HepG2 (cell line): Measurements from ENCODE around the gene THSD4. TPM values are rescaled to one million over a fixed set of nuclear protein-coding genes. Genes with fewer than 3 reads are reported as not detected.

Experiments
- ATAC-seq: fragments of 200-7000 bp; cut with Tn5 transposase; 3 replicates; pipeline ENCODE4 v1.9.1; 2020; ENCODE audit warnings: mild to moderate bottlenecking, moderate library complexity
- BruUV-seq: library from RNA; stranded (reverse); fragments of 400-500 nt; replicated peaks from 2 replicates; lab custom pipeline; 2021; lab: Mats Ljungman, UMichigan
- CTCF ChIA-PET: fragments of 300-600 bp; formaldehyde crosslinking; extraction: SDS; loops from one replicate; lab custom pipeline; 2021; ENCODE audit warnings: low total read pairs, inconsistent platforms, low intra/inter-chr PET ratio; lab: Yijun Ruan, JAX
- POLR2A ChIA-PET: fragments of 350-600 bp; sonication (Branson Sonifier 250); formaldehyde crosslinking; loops from one replicate; lab custom pipeline; 2020; ENCODE audit warnings: antibody characterized with exemption, inconsistent platforms; lab: Yijun Ruan, JAX
- DNase-seq: peaks from one replicate; pipeline ENCODE4 v3.0.0-alpha.2; 2015; ENCODE audit warnings: low spot score
- FAIRE-seq: peaks from 3 replicates; lab custom pipeline; 2011; peaks lifted over from hg19 to GRCh38; lab: Jason Lieb, UNC
- H2AFZ ChIP-seq: one replicate; pipeline ENCODE4 v1.6.1; 2011; ENCODE audit warnings: low read length, inconsistent platforms
- H3K27ac ChIP-seq: fragments of 300-600 bp; 3 replicates; pipeline ENCODE4 v1.8.0; 2011; ENCODE audit warnings: mixed run types, mild to moderate bottlenecking, mixed read lengths, low read length, inconsistent platforms; ENCODE audit not compliant: insufficient read depth; ENCODE audit errors: extremely low read length
- H3K27me3 ChIP-seq, 2 experiments: fragments of 200-600 bp in 1 of 2; 2 replicates in 1 of 2; 3 replicates in 1 of 2; pipeline versions ENCODE4 v1.6.0 to v1.8.0; 2011; ENCODE audit warnings: low read length in 2 of 2, mild to moderate bottlenecking in 2 of 2, moderate library complexity in 2 of 2, inconsistent platforms in 1 of 2; ENCODE audit not compliant: insufficient read depth in 2 of 2, control insufficient read depth in 1 of 2
- H3K36me3 ChIP-seq, 2 experiments: fragments of 200-600 bp in 1 of 2; replicated peaks in 1 of 2; 2 replicates in 1 of 2; 3 replicates in 1 of 2; pipeline versions ENCODE4 v1.5.1 to v1.8.0; 2011; ENCODE audit warnings: low read length in 2 of 2, inconsistent platforms in 1 of 2; ENCODE audit not compliant: insufficient read depth in 2 of 2, control insufficient read depth in 1 of 2
- H3K4me1 ChIP-seq: 2 replicates; pipeline ENCODE4 v1.5.1; 2012; ENCODE audit warnings: low read length, inconsistent platforms; ENCODE audit not compliant: insufficient read depth
- H3K4me2 ChIP-seq: 2 replicates; pipeline ENCODE4 v1.6.0; 2011; ENCODE audit warnings: low read depth, low read length, inconsistent platforms
- H3K4me3 ChIP-seq, 3 experiments: fragments of 200-600 bp in 1 of 3; sonication (generic), shearing (Covaris generic) in 1 of 3; replicated peaks in 1 of 3; 2 replicates each; pipeline ENCODE4 v1.5.1; 2011 to 2016; ENCODE audit warnings: low read length in 3 of 3, inconsistent platforms in 2 of 3, low read depth in 2 of 3, mild to moderate bottlenecking in 2 of 3, control low read depth in 1 of 3, mixed read lengths in 1 of 3; ENCODE audit not compliant: insufficient read depth in 1 of 3
- H3K79me2 ChIP-seq: one replicate; pipeline ENCODE4 v1.6.1; 2011; ENCODE audit warnings: low read length, inconsistent platforms; ENCODE audit not compliant: insufficient read depth
- H3K9ac ChIP-seq: 2 replicates; pipeline ENCODE4 v1.6.0; 2011; ENCODE audit warnings: mild to moderate bottlenecking, low read depth, low read length, inconsistent platforms; ENCODE audit not compliant: insufficient read depth
- H3K9me3 ChIP-seq: 2 replicates; pipeline ENCODE4 v1.5.1; 2012; ENCODE audit warnings: mild to moderate bottlenecking, low read length
- H4K20me1 ChIP-seq: 2 replicates; pipeline ENCODE4 v1.6.0; 2011; ENCODE audit warnings: inconsistent platforms, mild to moderate bottlenecking, low read length, moderate library complexity; ENCODE audit not compliant: insufficient read depth
- ATF1 ChIP-seq: IDR thresholded peaks from 2 replicates; pipeline ENCODE4 v1.6.1; 2016; ENCODE audit warnings: mild to moderate bottlenecking, control low read depth
- ELF1 ChIP-seq: sonication (generic); formaldehyde crosslinking; IDR thresholded peaks from 2 replicates; pipeline ENCODE4 v1.4.0; 2020; ENCODE audit warnings: missing genetic modification reagents
- ELK4 ChIP-seq: sonication (generic); formaldehyde crosslinking; IDR thresholded peaks from 2 replicates; pipeline ENCODE4 v1.9.0; 2021; ENCODE audit warnings: missing genetic modification reagents, borderline replicate concordance
- HIVEP1 ChIP-seq: sonication (generic); formaldehyde crosslinking; IDR thresholded peaks from 2 replicates; pipeline ENCODE4 v1.4.0; 2020; ENCODE audit warnings: mild to moderate bottlenecking, missing genetic modification reagents
- HMGXB4 ChIP-seq, 2 experiments: sonication (generic) in 1 of 2; formaldehyde crosslinking in 1 of 2; IDR thresholded peaks; 2 replicates each; pipeline versions ENCODE4 v1.4.0 to v1.6.1; 2018 to 2020; ENCODE audit warnings: missing genetic modification reagents in 2 of 2, borderline replicate concordance in 1 of 2, low read depth in 1 of 2, mild to moderate bottlenecking in 1 of 2, missing biosample characterization in 1 of 2
- PRPF4 ChIP-seq: fragments of 200-400 bp; formaldehyde crosslinking; IDR thresholded peaks from 2 replicates; pipeline ENCODE4 v1.6.1; 2016; ENCODE audit warnings: low read length, low read depth; ENCODE audit not compliant: poor library complexity, severe bottlenecking
- RBAK ChIP-seq: sonication (generic); formaldehyde crosslinking; IDR thresholded peaks from 2 replicates; pipeline ENCODE4 v1.5.1; 2020; ENCODE audit warnings: mild to moderate bottlenecking, missing genetic modification reagents
- SMAD9 ChIP-seq: sonication (generic); formaldehyde crosslinking; IDR thresholded peaks from 2 replicates; pipeline ENCODE4 v1.5.1; 2020; ENCODE audit warnings: mild to moderate bottlenecking, missing genetic modification reagents
- ZKSCAN5 ChIP-seq: sonication (generic); formaldehyde crosslinking; IDR thresholded peaks from 2 replicates; pipeline ENCODE4 v1.5.1; 2020; ENCODE audit warnings: mild to moderate bottlenecking, missing genetic modification reagents
- ZNF143 ChIP-seq: sonication (generic); formaldehyde crosslinking; IDR thresholded peaks from 2 replicates; pipeline ENCODE4 v1.4.0; 2020; ENCODE audit warnings: missing genetic modification reagents
- ZNF256 ChIP-seq: sonication (generic); formaldehyde crosslinking; conservative IDR thresholded peaks from 2 replicates; pipeline ENCODE4 v1.4.0; 2020; ENCODE audit warnings: missing genetic modification reagents
- ZNF3 ChIP-seq: IDR thresholded peaks from 2 replicates; pipeline ENCODE4 v1.7.0; 2017; ENCODE audit warnings: inconsistent platforms
- WGBS: methylation state at CpG from one replicate; pipeline ENCODE4 v1.1.6; 2017; ENCODE audit warnings: low lambda C conversion rate; 5-methylcytosine and 5-hydroxymethylcytosine counted together
- in situ Hi-C: cut with HindIII; loops from 2 replicates; pipeline ENCODE4 v1.10.0; 2017; ENCODE audit warnings: low pct_unique_long_range_greater_than_20kb; ENCODE audit not compliant: extremely low pct_ligation_motif_present
- intact Hi-C: fragments of 100-400 bp; cut with micrococcal nuclease; formaldehyde crosslinking; loops from one replicate; pipeline ENCODE4 v1.10.0; 2022; ENCODE audit not compliant: unreplicated experiment
- polyA plus RNA-seq, 8 experiments: library from polyadenylated mRNA; depleted of rRNA in 3 of 8; stranded (reverse) in 7 of 8; unstranded in 1 of 8; fragments of >200 nt; fragmentation: Illumina TruSeq in 4 of 8; extraction: Trizol in 4 of 8; gene quantifications; 2 replicates each; pipeline versions ENCODE4 v1.2.1 to v1.2.3, GENCODE V29; 2011 to 2016; ENCODE audit warnings: low read depth in 4 of 8, missing spikeins in 1 of 8, mixed read lengths in 1 of 8; ENCODE audit not compliant: insufficient read depth in 1 of 8
- total RNA-seq, 5 experiments: library from RNA; depleted of rRNA; stranded (reverse); fragments of >200 nt; fragmentation: Illumina TruSeq; extraction: Trizol; gene quantifications; 2 replicates each; pipeline ENCODE4 v1.2.3, GENCODE V29; 2016; ENCODE audit warnings: low read depth in 1 of 5

Gene THSD4
- total and polyA plus RNA-seq, 2 of the 13 experiments (the other 11 are each of a cell fraction or from before 2014, with no cell fraction given), result 0.07 to 0.21 TPM

- no TSS peak for BruUV-seq
- H3K4me2 ChIP-seq, result no peak overlapping the region; the same call in 1 of the 2 replicates
- no peak overlapping the region for H2AFZ ChIP-seq
- no peaks in the 10 kb centered on the region for H3K9me3 ChIP-seq
- DNase-seq (peak; percentile 21), ATAC-seq (no peak), FAIRE-seq (no peak)
- WGBS, result 23% methylated on average over 11 of the region's 11 CpGs
- peaks cover 7% of the 10 kb centered on the region for H3K4me1 ChIP-seq
- ChIA-PET CTCF (no interaction called here), POLR2A (no interaction called here)
- H3K27ac ChIP-seq, result no peak overlapping the region
- H3K9ac ChIP-seq, result no peak overlapping the region
- no peaks in the 10 kb centered on the region for H4K20me1 ChIP-seq
- no peaks in the 10 kb centered on the region for H3K79me2 ChIP-seq
- H3K36me3 ChIP-seq, result no peaks in the 10 kb centered on the region
- TF ChIP-seq ELF1 (CRISPR knock-in tag) (no peak), SMAD9 (CRISPR knock-in tag) (no peak), ELK4 (CRISPR knock-in tag) (no peak), ZNF3 (CRISPR knock-in tag) (no peak), ZKSCAN5 (CRISPR knock-in tag) (no peak), HMGXB4 (CRISPR knock-in tag; IDR thresholded peaks at IDR 0.05; ENCODE audit: borderline replicate concordance in 1 of 2, low read depth in 1 of 2) (no peak), ATF1 (CRISPR knock-in tag) (no peak), RBAK (CRISPR knock-in tag) (no peak), PRPF4 (no peak), ZNF143 (CRISPR knock-in tag) (no peak), ZNF256 (CRISPR knock-in tag) (no peak), HIVEP1 (CRISPR knock-in tag) (no peak)
- in situ Hi-C loops (no loop called here), intact Hi-C loops (no loop called here)
- no peak overlapping the region for H3K4me3 ChIP-seq
- no peaks in the 10 kb centered on the region for H3K27me3 ChIP-seq
Observed at GRCh38 chr15:71237456-71238188, 122.4 kb downstream of the THSD4 start.
